Adrenal gland (tissue), 5 donors: ENCODE measurements around the gene CDHR3.

Experiments
- POLR2A ChIP-seq, 2 donors: fragments of 450-650 bp; IDR thresholded peaks; one replicate each; pipeline ENCODE4 v1.6.1; 2017; ENCODE audit warnings: antibody characterized with exemption in 2 of 2, mild to moderate bottlenecking in 2 of 2, moderate library complexity in 1 of 2
- TF ChIP-seq, protein P1 (sequence below), 6 experiments: fragments of 450-650 bp in 4 of 6; fragments of 200-600 bp in 2 of 6; sonication (generic) in 1 of 6; IDR thresholded peaks; 1 replicate in 5 of 6; 2 replicates in 1 of 6; pipeline versions ENCODE4 v1.5.1 to v1.8.0; 2016 to 2021; ENCODE audit warnings: antibody characterized with exemption in 6 of 6, mild to moderate bottlenecking in 2 of 6, moderate library complexity in 1 of 6
- donor health status: DM: no; HTN: no; CAD: no.

DNA sequence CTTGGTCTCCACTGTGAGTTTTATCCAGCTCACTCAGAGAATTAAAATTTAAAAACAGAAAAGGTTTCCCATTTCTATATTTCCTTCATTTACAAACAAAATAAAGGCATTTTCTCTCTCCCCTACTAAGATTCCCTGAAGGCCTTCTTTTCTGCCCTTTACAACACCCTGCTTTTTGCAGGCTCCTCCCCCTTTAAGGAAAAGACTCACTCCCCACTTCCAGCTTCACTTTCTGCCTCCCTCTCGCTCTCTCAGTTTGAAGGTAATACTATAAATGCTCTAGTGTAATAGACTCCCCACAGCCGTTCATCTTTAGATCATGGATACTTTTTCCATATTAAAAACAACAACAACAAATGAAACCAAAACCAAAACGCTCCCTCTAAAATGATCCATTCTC, 53.3 kb downstream of the CDHR3 start:
- TF ChIP-seq, protein P1, sequence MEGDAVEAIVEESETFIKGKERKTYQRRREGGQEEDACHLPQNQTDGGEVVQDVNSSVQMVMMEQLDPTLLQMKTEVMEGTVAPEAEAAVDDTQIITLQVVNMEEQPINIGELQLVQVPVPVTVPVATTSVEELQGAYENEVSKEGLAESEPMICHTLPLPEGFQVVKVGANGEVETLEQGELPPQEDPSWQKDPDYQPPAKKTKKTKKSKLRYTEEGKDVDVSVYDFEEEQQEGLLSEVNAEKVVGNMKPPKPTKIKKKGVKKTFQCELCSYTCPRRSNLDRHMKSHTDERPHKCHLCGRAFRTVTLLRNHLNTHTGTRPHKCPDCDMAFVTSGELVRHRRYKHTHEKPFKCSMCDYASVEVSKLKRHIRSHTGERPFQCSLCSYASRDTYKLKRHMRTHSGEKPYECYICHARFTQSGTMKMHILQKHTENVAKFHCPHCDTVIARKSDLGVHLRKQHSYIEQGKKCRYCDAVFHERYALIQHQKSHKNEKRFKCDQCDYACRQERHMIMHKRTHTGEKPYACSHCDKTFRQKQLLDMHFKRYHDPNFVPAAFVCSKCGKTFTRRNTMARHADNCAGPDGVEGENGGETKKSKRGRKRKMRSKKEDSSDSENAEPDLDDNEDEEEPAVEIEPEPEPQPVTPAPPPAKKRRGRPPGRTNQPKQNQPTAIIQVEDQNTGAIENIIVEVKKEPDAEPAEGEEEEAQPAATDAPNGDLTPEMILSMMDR (IDR thresholded peaks at IDR 0.05), result no peak
- no peak for TF ChIP-seq POLR2A (IDR thresholded peaks at IDR 0.05)
